ENCODE results near the gene IGFBPL1.
A peak's percentile ranks its signal among the peaks of the same experiment; 100 is the strongest.
"Not testable (repeated sequence)": the region's sequence is repeated elsewhere in the genome, so short reads cannot be mapped to it uniquely, and the experiment has no call there.

The IGFBPL1 gene

GRCh38 chr9:38401994-38402393 is 22.3 kb downstream of the IGFBPL1 start:
- DNase-seq (ENCODE audit: low read depth in 1 of 2, low spot score in 1 of 2), result no peak

- DNase-seq (ENCODE audit: low read depth in 1 of 2, low spot score in 1 of 2), result not testable (repeated sequence)
Measured at GRCh38 chr9:38399191-38399590, 25.1 kb downstream of the IGFBPL1 start.

GRCh38 chr9:38396371-38396671 is 27.9 kb downstream of the IGFBPL1 start:
- no peak for DNase-seq (ENCODE audit: low read depth in 1 of 2, low spot score in 1 of 2)

- DNase-seq (ENCODE audit: low read depth in 1 of 2, low spot score in 1 of 2), result no peak
Measured at GRCh38 chr9:38395653-38396370, 28.4 kb downstream of the IGFBPL1 start.

- DNase-seq (ENCODE audit: low read depth in 1 of 2, low spot score in 1 of 2), result no peak
Measured at GRCh38 chr9:38394416-38394815, 29.8 kb downstream of the IGFBPL1 start.

GRCh38 chr9:38393128-38393796 is 31.0 kb downstream of the IGFBPL1 start:
- no peak for DNase-seq (ENCODE audit: low read depth in 1 of 2, low spot score in 1 of 2)

GRCh38 chr9:38392235-38393127 is 31.8 kb downstream of the IGFBPL1 start, which contains the start of gene ALDH1B1:
Gene ALDH1B1, plus strand, starts transcription at chr9:38392702. Its CDS starts 3,047 bp downstream, at chr9:38395749.
- peak; percentile 22 to 55 for DNase-seq (ENCODE audit: low read depth in 1 of 2, low spot score in 1 of 2)

- no peak for DNase-seq (ENCODE audit: low read depth in 1 of 2, low spot score in 1 of 2)
Measured at GRCh38 chr9:38391278-38392118, 32.8 kb downstream of the IGFBPL1 start.

GRCh38 chr9:38390851-38391250 is 33.4 kb downstream of the IGFBPL1 start:
- DNase-seq (ENCODE audit: low read depth in 1 of 2, low spot score in 1 of 2), result no peak

- no peak for DNase-seq (ENCODE audit: low read depth in 1 of 2, low spot score in 1 of 2)
Measured at GRCh38 chr9:38390442-38390841, 33.8 kb downstream of the IGFBPL1 start.

GRCh38 chr9:38389313-38389712 is 34.9 kb downstream of the IGFBPL1 start:
- no peak for DNase-seq (ENCODE audit: low read depth in 1 of 2, low spot score in 1 of 2)

- DNase-seq (ENCODE audit: low read depth in 1 of 2, low spot score in 1 of 2), result no peak
Measured at GRCh38 chr9:38388283-38389223, 35.7 kb downstream of the IGFBPL1 start.

GRCh38 chr9:38387751-38388150 is 36.5 kb downstream of the IGFBPL1 start:
- no peak for DNase-seq (ENCODE audit: low read depth in 1 of 2, low spot score in 1 of 2)

GRCh38 chr9:38387066-38387465 is 37.2 kb downstream of the IGFBPL1 start:
- no peak for DNase-seq (ENCODE audit: low read depth in 1 of 2, low spot score in 1 of 2)

GRCh38 chr9:38386319-38386895 is 37.8 kb downstream of the IGFBPL1 start:
- no peak for DNase-seq (ENCODE audit: low read depth in 1 of 2, low spot score in 1 of 2)

- DNase-seq (ENCODE audit: low read depth in 1 of 2, low spot score in 1 of 2), result no peak
Measured at GRCh38 chr9:38385896-38386295, 38.4 kb downstream of the IGFBPL1 start.

- no peak for DNase-seq (ENCODE audit: low read depth in 1 of 2, low spot score in 1 of 2)
Measured at GRCh38 chr9:38384990-38385848, 39.0 kb downstream of the IGFBPL1 start.

GRCh38 chr9:38382141-38382540 is 42.1 kb downstream of the IGFBPL1 start:
- DNase-seq (ENCODE audit: low read depth in 1 of 2, low spot score in 1 of 2), result no peak

All from stimulated activated CD4-positive, alpha-beta T cell treated with anti-CD3 and anti-CD28 coated beads, Interleukin-15, amount 100 ng/mL, for 1 hour (primary cell).